ENCODE data around the gene ZNF418.
A peak's percentile ranks its signal among the peaks of the same experiment; 100 is the strongest.
"Not testable (repeated sequence)": the region's sequence is repeated elsewhere in the genome, so short reads cannot be mapped to it uniquely, and the experiment has no call there.

The ZNF418 gene

DNA sequence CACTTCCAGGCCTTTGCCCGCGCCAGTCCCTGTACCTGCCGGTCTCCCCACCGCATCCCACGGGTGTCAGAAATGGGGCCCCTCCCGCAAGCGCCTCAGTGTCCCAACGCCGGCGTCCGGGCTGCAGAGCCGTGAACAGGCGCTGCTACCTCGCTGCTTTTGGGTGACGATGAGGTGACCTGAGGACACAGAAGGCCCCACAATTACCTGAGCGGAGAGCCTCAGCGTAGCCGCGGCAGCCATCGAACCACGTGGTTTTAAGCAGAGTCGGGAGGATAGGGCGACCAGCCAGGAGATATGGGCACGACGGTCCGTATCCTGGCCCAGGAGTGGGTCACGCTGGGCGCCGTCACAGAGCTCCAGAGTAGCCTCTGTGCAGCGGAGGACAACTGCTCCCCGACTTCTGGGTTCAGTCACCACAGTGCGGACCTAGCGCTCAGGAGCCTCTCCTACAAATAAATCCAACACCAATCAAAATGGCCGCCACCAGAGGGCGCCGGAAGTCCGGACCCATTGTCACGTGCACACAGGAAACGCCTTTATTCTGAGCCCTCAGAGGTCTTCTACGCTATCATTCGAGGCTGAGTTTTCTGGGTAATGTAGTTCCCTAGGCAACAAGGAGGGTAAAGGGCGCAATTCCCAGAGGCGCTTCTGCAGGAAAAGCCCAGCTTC, 46.5 kb downstream of the ZNF418 start, which contains the start of gene ZNF814:
ZNF814 (minus strand) TSS at position 478 of the 672 bp plus-strand sequence; CDS start at position 243, 235 bp downstream.
- peak; percentile 85 for DNase-seq (ENCODE audit: low spot score)

GRCh38 chr19:57888107-57888559, 47.1 kb downstream of the ZNF418 start:
- no peak for DNase-seq (ENCODE audit: low spot score)

- no peak for DNase-seq (ENCODE audit: low spot score)
These were observed 47.8 kb downstream of the ZNF418 start for GRCh38 chr19:57887195-57887941.

GRCh38 chr19:57886046-57886445, 49.2 kb downstream of the ZNF418 start:
- DNase-seq (ENCODE audit: low spot score) = no peak

GRCh38 chr19:57873883-57874799, 61.1 kb downstream of the ZNF418 start:
- not testable (repeated sequence) for DNase-seq (ENCODE audit: low spot score)

DNA sequence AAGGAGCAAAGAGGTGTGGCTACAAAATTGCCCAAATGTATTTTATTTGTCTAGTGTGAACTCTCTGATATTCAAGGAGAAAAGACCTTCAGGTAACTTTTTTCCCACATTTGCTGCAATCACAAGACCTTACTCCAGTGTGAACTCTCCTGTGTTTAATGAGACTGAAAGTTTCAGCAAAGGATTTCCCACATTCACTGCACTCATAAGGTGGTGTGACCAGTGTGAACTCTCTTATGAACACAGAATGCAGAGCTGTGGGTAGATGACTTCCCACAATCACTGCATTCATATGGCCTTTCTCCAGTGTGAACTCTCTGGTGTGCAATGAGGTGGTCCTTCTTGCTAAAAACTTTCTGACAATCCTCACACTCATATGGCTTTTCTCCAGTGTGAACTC, 62.8 kb downstream of the ZNF418 start:
- no peak for DNase-seq (ENCODE audit: low spot score)
